ENCODE measurements around the gene SLC27A6.

- TF ChIP-seq ZNF565 (CRISPR knock-in tag; conservative IDR thresholded peaks at IDR 0.05; ENCODE audit: low read depth) (no peak), TCF4 (CRISPR knock-in tag; IDR thresholded peaks at IDR 0.05; ENCODE audit: borderline replicate concordance) (no peak), RARB (CRISPR knock-in tag; IDR thresholded peaks at IDR 0.05) (no peak), POU6F1 (CRISPR knock-in tag; IDR thresholded peaks at IDR 0.05; ENCODE audit: borderline replicate concordance, low read depth) (no peak), ZC3H10 (CRISPR knock-in tag; IDR thresholded peaks at IDR 0.05) (no peak), ZFP30 (CRISPR knock-in tag; IDR thresholded peaks at IDR 0.05) (no peak), ISL1 (CRISPR knock-in tag; IDR thresholded peaks at IDR 0.05) (no peak), ESRRG (CRISPR knock-in tag; IDR thresholded peaks at IDR 0.05) (no peak)
- TF ChIP-seq, protein P1, sequence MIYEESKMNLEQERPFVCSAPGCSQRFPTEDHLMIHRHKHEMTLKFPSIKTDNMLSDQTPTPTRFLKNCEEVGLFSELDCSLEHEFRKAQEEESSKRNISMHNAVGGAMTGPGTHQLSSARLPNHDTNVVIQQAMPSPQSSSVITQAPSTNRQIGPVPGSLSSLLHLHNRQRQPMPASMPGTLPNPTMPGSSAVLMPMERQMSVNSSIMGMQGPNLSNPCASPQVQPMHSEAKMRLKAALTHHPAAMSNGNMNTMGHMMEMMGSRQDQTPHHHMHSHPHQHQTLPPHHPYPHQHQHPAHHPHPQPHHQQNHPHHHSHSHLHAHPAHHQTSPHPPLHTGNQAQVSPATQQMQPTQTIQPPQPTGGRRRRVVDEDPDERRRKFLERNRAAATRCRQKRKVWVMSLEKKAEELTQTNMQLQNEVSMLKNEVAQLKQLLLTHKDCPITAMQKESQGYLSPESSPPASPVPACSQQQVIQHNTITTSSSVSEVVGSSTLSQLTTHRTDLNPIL (CRISPR knock-in tag; IDR thresholded peaks at IDR 0.05; ENCODE audit: low read depth), result no peak
Measured at GRCh38 chr5:129041196-129041881, 76.1 kb downstream of the SLC27A6 start.

Data from SK-N-SH treated with all-trans-retinoic acid at 6 μM for 48 hours (cell line).